A673 (cell line): ENCODE measurements around the gene DNAL4.

Experiments used
- EZH2 ChIP-seq: fragments of 200-600 bp; sonication (generic); IDR thresholded peaks from 2 replicates; pipeline ENCODE4 v1.6.1; 2017; ENCODE audit warnings: borderline replicate concordance, low read depth, mild to moderate bottlenecking, mixed read lengths, antibody characterized with exemption, low read length; ENCODE audit not compliant: poor library complexity, severe bottlenecking
- TF ChIP-seq, protein P1 (sequence below): fragments of 300-800, 200-600 bp; sonication (generic); conservative IDR thresholded peaks from 2 replicates; pipeline ENCODE4 v1.5.1; 2017; ENCODE audit warnings: low read depth, mild to moderate bottlenecking, antibody characterized with exemption, low read length, moderate library complexity, mixed read lengths

DNA sequence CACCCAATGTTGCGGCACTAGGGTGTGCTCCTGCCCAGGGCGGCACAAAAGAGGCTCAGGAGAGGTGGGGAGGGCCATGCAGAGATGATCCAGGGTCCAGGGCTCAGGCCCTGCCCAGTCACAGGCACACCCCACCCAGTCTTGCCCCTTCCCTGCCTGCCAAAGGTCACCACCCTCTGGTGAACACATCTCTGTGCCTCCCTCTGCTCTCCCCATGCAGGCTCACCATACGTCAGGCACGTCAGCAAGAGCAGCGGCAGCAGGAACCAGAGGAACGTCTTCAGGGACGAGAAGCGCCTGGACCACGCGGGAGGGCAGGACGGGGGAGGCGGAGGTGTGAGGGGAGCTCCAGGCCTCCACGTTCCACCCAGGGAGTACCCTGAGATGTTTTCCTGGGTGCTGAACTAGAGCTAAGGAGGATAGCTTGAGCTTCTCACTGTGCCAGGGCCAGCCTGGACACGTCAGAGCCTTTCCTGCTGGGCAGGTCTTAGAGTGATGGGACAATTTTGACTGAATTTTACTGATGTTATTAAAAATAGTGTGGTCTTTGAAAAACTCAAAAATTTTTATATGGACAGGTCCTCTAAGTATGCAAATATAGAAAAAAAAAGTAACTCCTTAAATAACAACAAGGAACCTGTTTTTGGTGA lies 45.3 kb downstream of the DNAL4 start:
- TF ChIP-seq, protein P1, sequence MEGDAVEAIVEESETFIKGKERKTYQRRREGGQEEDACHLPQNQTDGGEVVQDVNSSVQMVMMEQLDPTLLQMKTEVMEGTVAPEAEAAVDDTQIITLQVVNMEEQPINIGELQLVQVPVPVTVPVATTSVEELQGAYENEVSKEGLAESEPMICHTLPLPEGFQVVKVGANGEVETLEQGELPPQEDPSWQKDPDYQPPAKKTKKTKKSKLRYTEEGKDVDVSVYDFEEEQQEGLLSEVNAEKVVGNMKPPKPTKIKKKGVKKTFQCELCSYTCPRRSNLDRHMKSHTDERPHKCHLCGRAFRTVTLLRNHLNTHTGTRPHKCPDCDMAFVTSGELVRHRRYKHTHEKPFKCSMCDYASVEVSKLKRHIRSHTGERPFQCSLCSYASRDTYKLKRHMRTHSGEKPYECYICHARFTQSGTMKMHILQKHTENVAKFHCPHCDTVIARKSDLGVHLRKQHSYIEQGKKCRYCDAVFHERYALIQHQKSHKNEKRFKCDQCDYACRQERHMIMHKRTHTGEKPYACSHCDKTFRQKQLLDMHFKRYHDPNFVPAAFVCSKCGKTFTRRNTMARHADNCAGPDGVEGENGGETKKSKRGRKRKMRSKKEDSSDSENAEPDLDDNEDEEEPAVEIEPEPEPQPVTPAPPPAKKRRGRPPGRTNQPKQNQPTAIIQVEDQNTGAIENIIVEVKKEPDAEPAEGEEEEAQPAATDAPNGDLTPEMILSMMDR: no peak
- no peak for TF ChIP-seq EZH2
